ENCODE results near the gene PRDM16. TPM values are rescaled to one million over a fixed set of nuclear protein-coding genes. Genes with fewer than 3 reads are reported as not detected.

The PRDM16 gene
- total RNA-seq, 1 experiment from 2014 or later, result 1.6 TPM

DNA sequence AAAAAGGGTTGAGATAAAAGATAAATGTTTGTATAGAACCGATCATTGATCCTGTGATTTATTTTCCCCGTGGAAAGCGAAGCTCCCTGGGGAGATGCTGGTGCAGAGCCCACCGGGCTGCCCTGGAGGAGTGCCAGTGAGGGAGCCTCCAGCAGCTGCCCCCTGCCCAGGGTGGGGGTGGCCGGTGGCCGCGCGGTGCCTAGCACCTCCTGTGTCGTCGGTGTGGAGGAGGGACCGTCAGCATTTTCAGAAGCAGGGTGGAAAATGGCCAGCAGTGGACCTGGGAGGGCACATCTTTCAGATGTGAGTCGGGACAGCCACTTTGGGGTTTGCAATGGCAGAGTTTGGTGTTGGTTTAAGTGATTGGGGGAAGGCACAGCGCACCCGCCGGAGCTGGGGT lies 164.0 kb downstream of the PRDM16 start (continued):
- TF ChIP-seq ESRRA (CRISPR knock-in tag; IDR thresholded peaks at IDR 0.05; ENCODE audit: borderline replicate concordance) (no peak), GRHL2 (CRISPR knock-in tag; IDR thresholded peaks at IDR 0.05; ENCODE audit: insufficient replicate concordance, severe bottlenecking) (no peak), JAZF1 (CRISPR knock-in tag; IDR thresholded peaks at IDR 0.05) (no peak), ZNF317 (CRISPR knock-in tag; IDR thresholded peaks at IDR 0.05; ENCODE audit: borderline replicate concordance, low read depth) (no peak), CREM (CRISPR knock-in tag; IDR thresholded peaks at IDR 0.05) (no peak), JUN (CRISPR knock-in tag; IDR thresholded peaks at IDR 0.05) (no peak), FOXK1 (CRISPR knock-in tag; IDR thresholded peaks at IDR 0.05) (no peak)
- TF ChIP-seq, protein P1, sequence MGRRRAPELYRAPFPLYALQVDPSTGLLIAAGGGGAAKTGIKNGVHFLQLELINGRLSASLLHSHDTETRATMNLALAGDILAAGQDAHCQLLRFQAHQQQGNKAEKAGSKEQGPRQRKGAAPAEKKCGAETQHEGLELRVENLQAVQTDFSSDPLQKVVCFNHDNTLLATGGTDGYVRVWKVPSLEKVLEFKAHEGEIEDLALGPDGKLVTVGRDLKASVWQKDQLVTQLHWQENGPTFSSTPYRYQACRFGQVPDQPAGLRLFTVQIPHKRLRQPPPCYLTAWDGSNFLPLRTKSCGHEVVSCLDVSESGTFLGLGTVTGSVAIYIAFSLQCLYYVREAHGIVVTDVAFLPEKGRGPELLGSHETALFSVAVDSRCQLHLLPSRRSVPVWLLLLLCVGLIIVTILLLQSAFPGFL (CRISPR knock-in tag; IDR thresholded peaks at IDR 0.05; ENCODE audit: borderline replicate concordance), result no peak

DNA sequence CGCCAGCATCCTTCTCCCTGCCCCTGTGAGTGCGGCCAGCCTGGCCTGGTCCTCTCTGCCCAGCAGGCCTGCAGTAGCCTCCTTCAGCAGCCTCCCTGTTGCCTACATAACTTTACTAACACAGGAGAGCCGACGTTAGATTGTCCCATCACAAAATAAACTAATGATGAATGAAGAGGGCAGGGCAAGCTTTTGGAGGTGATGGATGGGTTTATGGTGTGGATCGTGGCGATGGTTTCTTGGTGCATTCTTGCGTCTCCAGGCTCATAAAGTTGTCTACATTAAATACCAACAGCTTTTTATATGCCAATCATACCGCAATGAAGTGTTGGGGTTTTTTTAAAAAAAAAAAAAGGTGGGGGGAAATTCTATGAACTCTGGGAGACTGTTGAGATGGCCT lies 164.5 kb downstream of the PRDM16 start:
- no peaks in the 10 kb centered on the region for H3K9me3 Mint-ChIP-seq
- DNase-seq (ENCODE audit: low spot score) (no peak), ATAC-seq (no peak)
- no peak overlapping the region for H3K4me3 Mint-ChIP-seq
- no peaks in the 10 kb centered on the region for H3K27me3 Mint-ChIP-seq (ENCODE audit: low read depth)
- H3K27ac Mint-ChIP-seq, result no peak overlapping the region
- ChIA-PET POLR2A (no interaction called here), CTCF (no interaction called here)
- peaks cover 3% of the 10 kb centered on the region for H3K4me1 Mint-ChIP-seq
- TF ChIP-seq, protein P2, sequence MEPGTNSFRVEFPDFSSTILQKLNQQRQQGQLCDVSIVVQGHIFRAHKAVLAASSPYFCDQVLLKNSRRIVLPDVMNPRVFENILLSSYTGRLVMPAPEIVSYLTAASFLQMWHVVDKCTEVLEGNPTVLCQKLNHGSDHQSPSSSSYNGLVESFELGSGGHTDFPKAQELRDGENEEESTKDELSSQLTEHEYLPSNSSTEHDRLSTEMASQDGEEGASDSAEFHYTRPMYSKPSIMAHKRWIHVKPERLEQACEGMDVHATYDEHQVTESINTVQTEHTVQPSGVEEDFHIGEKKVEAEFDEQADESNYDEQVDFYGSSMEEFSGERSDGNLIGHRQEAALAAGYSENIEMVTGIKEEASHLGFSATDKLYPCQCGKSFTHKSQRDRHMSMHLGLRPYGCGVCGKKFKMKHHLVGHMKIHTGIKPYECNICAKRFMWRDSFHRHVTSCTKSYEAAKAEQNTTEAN (CRISPR knock-in tag; IDR thresholded peaks at IDR 0.05), result no peak
- TF ChIP-seq, protein P3, sequence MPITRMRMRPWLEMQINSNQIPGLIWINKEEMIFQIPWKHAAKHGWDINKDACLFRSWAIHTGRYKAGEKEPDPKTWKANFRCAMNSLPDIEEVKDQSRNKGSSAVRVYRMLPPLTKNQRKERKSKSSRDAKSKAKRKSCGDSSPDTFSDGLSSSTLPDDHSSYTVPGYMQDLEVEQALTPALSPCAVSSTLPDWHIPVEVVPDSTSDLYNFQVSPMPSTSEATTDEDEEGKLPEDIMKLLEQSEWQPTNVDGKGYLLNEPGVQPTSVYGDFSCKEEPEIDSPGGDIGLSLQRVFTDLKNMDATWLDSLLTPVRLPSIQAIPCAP (CRISPR knock-in tag; IDR thresholded peaks at IDR 0.05), result no peak
- TF ChIP-seq RORB (CRISPR knock-in tag; IDR thresholded peaks at IDR 0.05), result no peak
- no peak for TF ChIP-seq CBFB (CRISPR knock-in tag; IDR thresholded peaks at IDR 0.05; ENCODE audit: low read depth)
- TF ChIP-seq, protein P4, sequence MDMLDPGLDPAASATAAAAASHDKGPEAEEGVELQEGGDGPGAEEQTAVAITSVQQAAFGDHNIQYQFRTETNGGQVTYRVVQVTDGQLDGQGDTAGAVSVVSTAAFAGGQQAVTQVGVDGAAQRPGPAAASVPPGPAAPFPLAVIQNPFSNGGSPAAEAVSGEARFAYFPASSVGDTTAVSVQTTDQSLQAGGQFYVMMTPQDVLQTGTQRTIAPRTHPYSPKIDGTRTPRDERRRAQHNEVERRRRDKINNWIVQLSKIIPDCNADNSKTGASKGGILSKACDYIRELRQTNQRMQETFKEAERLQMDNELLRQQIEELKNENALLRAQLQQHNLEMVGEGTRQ (CRISPR knock-in tag; IDR thresholded peaks at IDR 0.05), result no peak
- no peak for TF ChIP-seq TCF7 (CRISPR knock-in tag; IDR thresholded peaks at IDR 0.05; ENCODE audit: low read depth)
- TF ChIP-seq, protein P5, sequence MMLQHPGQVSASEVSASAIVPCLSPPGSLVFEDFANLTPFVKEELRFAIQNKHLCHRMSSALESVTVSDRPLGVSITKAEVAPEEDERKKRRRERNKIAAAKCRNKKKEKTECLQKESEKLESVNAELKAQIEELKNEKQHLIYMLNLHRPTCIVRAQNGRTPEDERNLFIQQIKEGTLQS (CRISPR knock-in tag; conservative IDR thresholded peaks at IDR 0.05), result no peak
- TF ChIP-seq NR1H2 (CRISPR knock-in tag; IDR thresholded peaks at IDR 0.05), result no peak
- no peaks in the 10 kb centered on the region for H3K36me3 Mint-ChIP-seq

DNA sequence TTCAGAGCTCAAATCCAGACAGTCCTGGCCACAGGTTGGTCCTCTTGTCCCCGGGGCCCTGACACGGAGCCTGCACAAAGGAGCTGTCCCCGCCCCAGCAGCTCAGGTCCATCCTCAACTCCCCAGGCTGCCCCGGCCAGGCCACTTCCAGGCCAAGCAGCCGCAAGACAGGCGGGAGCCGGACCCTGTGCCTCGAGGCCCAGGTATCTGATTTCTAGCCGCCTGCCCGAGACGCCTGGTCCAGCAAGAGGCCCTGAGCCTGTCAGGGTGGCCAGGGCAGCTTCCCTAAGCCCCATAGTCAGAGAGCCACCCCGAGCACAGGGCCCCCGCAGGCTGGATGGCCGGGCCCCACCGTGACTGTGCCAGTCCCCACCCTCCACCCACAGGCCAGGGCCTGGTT lies 165.3 kb downstream of the PRDM16 start:
- POLR2A ChIA-PET, result no interaction called here
- Mint-ChIP-seq H3K27ac (no peak overlapping the region), H3K36me3 (no peaks in the 10 kb centered on the region), H3K27me3 (ENCODE audit: low read depth) (no peaks in the 10 kb centered on the region), H3K4me3 (no peak overlapping the region), H3K4me1 (peaks cover 3% of the 10 kb centered on the region), H3K9me3 (no peaks in the 10 kb centered on the region)
- DNase-seq (ENCODE audit: low spot score) (no peak), ATAC-seq (no peak)
- CTCF ChIA-PET, result no interaction called here
- TF ChIP-seq GABPB1 (CRISPR knock-in tag; IDR thresholded peaks at IDR 0.05) (no peak), PRRX2 (CRISPR knock-in tag; IDR thresholded peaks at IDR 0.05) (no peak), SMAD4 (CRISPR knock-in tag; IDR thresholded peaks at IDR 0.05) (no peak), ZNF219 (CRISPR knock-in tag; IDR thresholded peaks at IDR 0.05; ENCODE audit: borderline replicate concordance) (no peak), ZNF423 (CRISPR knock-in tag; IDR thresholded peaks at IDR 0.05) (no peak), SMAD3 (CRISPR knock-in tag; IDR thresholded peaks at IDR 0.05; ENCODE audit: borderline replicate concordance) (no peak), GTF2I (CRISPR knock-in tag; conservative IDR thresholded peaks at IDR 0.05) (no peak), FOXK1 (CRISPR knock-in tag; IDR thresholded peaks at IDR 0.05) (no peak)
- TF ChIP-seq, protein P4 (CRISPR knock-in tag; IDR thresholded peaks at IDR 0.05), result no peak
- TF ChIP-seq, protein P6, sequence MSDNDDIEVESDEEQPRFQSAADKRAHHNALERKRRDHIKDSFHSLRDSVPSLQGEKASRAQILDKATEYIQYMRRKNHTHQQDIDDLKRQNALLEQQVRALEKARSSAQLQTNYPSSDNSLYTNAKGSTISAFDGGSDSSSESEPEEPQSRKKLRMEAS (CRISPR knock-in tag; IDR thresholded peaks at IDR 0.05), result no peak
- TF ChIP-seq, protein P7, sequence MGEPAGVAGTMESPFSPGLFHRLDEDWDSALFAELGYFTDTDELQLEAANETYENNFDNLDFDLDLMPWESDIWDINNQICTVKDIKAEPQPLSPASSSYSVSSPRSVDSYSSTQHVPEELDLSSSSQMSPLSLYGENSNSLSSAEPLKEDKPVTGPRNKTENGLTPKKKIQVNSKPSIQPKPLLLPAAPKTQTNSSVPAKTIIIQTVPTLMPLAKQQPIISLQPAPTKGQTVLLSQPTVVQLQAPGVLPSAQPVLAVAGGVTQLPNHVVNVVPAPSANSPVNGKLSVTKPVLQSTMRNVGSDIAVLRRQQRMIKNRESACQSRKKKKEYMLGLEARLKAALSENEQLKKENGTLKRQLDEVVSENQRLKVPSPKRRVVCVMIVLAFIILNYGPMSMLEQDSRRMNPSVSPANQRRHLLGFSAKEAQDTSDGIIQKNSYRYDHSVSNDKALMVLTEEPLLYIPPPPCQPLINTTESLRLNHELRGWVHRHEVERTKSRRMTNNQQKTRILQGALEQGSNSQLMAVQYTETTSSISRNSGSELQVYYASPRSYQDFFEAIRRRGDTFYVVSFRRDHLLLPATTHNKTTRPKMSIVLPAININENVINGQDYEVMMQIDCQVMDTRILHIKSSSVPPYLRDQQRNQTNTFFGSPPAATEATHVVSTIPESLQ (CRISPR knock-in tag; IDR thresholded peaks at IDR 0.05), result no peak
- TF ChIP-seq, protein P8, sequence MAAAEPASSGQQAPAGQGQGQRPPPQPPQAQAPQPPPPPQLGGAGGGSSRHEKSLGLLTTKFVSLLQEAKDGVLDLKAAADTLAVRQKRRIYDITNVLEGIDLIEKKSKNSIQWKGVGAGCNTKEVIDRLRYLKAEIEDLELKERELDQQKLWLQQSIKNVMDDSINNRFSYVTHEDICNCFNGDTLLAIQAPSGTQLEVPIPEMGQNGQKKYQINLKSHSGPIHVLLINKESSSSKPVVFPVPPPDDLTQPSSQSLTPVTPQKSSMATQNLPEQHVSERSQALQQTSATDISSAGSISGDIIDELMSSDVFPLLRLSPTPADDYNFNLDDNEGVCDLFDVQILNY (CRISPR knock-in tag; IDR thresholded peaks at IDR 0.05), result no peak
